Measurements from ENCODE around the gene WFIKKN2. TPM values are rescaled to one million over a fixed set of nuclear protein-coding genes. Genes with fewer than 3 reads are reported as not detected.
"Not testable (repeated sequence)": the region's sequence is repeated elsewhere in the genome, so short reads cannot be mapped to it uniquely, and the experiment has no call there.

WFIKKN2 gene
- polyA plus RNA-seq, 1 donor, result 0.13 TPM

DNA sequence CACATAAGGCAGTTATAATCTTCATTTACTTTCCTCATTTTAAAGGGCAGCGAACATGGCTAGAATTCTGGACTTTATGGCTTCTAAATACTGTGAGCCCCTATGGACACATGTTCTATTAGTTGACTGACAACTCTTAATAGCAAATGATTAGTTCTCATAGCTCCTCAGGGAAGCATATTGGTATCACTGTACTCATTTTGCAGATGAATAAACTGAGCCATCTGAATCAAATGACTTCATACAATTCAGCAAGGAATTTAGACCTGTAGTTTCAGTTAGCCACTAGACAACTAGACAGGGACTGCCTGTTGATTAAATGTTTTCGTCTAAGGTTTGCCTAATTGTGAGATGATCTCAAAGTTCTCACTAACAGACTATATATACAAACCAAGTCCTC is 21.0 kb downstream of the WFIKKN2 start:
- Histone ChIP-seq H3K4me1 (ENCODE audit: control insufficient read depth, insufficient read depth, low read length) (peaks cover 14% of the 10 kb centered on the region), H3K27ac (ENCODE audit: low read length) (no peak overlapping the region)
- no CpG with 5 or more reads among the region's 2 CpGs for WGBS (ENCODE audit: insufficient coverage, low lambda C conversion rate)

DNA sequence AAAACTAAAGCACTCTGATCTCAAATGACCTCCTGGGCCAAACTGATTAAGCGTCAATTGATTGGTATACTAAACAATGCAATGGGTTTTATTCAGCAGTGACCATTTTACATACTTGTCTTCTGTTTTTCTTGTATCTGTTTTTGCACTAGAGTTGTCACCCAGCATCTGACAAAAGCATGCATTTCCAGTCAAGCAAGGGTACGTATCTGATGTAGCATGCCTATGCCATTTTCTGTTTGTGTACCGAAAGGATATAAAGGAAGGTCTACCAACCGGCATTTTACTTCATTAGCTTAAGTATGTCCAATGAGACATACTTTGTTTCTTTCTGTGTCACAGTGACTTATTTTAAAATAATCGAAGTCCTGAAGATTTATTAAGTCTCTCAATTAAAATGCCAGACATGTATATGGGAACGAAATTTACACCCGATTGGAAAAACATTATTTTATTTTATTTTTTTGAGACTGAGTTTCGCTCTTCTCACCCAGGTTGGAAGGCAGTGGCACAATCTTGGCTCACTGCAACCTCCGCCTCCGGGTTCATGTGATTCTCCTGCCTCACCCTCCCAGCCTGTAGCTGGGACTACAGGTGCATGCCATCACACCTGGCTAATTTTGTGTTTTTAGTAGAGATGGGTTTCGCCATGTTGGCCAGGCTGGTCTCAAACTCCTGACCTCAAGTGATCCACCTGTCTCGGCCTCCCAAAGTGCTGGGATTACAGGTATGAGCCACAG is 23.3 kb downstream of the WFIKKN2 start:
- Histone ChIP-seq H3K4me3 (ENCODE audit: low read length) (no peak overlapping the region), H3K4me1 (ENCODE audit: control insufficient read depth, insufficient read depth, low read length) (peaks cover 5% of the 10 kb centered on the region), H3K27ac (ENCODE audit: low read length) (no peak overlapping the region), H3K36me3 (ENCODE audit: control insufficient read depth, insufficient read depth, low read length) (peaks cover 17% of the 10 kb centered on the region), H3K27me3 (ENCODE audit: control insufficient read depth, insufficient read depth, low read length) (no peaks in the 10 kb centered on the region), H3K9me3 (ENCODE audit: control insufficient read depth, low read depth, low read length) (no peaks in the 10 kb centered on the region)
- no peak for DNase-seq
- WGBS (ENCODE audit: insufficient coverage, low lambda C conversion rate), result 95% methylated on average over 4 of the region's 12 CpGs

More for the DNA sequence above, 21.0 kb downstream of the WFIKKN2 start:
- H3K27me3 ChIP-seq (ENCODE audit: control insufficient read depth, insufficient read depth, low read length), result no peaks in the 10 kb centered on the region
- H3K4me3 ChIP-seq (ENCODE audit: low read length), result no peak overlapping the region
- DNase-seq, result no peak
- peaks cover 3% of the 10 kb centered on the region for H3K36me3 ChIP-seq (ENCODE audit: control insufficient read depth, insufficient read depth, low read length)
- no peaks in the 10 kb centered on the region for H3K9me3 ChIP-seq (ENCODE audit: control insufficient read depth, low read depth, low read length)

DNA sequence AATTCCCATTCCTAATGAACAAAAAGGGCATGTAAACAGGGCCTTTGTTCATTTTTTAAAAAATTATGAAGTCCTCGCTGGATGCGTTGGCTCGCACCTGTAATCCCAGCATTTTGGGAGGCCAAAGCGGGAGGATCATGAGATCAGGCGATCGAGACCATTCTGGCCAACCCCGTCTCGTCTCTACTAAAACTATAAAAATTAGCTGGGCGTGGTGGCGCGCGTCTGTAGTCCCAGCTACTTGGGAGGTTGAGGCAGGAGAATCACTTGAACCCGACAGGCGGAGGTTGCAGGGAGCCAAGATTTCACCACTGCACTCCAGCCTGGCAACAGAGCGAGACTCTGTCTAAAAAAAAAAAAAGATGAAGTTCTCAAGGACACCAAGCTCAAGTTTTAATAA is 24.3 kb downstream of the WFIKKN2 start:
- H3K4me3 ChIP-seq (ENCODE audit: low read length); H3K4me1 ChIP-seq (ENCODE audit: control insufficient read depth, insufficient read depth, low read length); H3K27me3 ChIP-seq (ENCODE audit: control insufficient read depth, insufficient read depth, low read length); DNase-seq; H3K27ac ChIP-seq (ENCODE audit: low read length); H3K9me3 ChIP-seq (ENCODE audit: control insufficient read depth, low read depth, low read length): not testable (repeated sequence)
- H3K36me3 ChIP-seq (ENCODE audit: control insufficient read depth, insufficient read depth, low read length), result peaks cover 19% of the 10 kb centered on the region
- WGBS (ENCODE audit: insufficient coverage, low lambda C conversion rate), result no CpG with 5 or more reads among the region's 15 CpGs

- no peak for DNase-seq
- WGBS (ENCODE audit: insufficient coverage, low lambda C conversion rate), result no CpG with 5 or more reads among the region's 2 CpGs
- peaks cover 19% of the 10 kb centered on the region for H3K36me3 ChIP-seq (ENCODE audit: control insufficient read depth, insufficient read depth, low read length)
- peaks cover 2% of the 10 kb centered on the region for H3K4me1 ChIP-seq (ENCODE audit: control insufficient read depth, insufficient read depth, low read length)
- H3K4me3 ChIP-seq (ENCODE audit: low read length), result no peak overlapping the region
- H3K9me3 ChIP-seq (ENCODE audit: control insufficient read depth, low read depth, low read length), result no peaks in the 10 kb centered on the region
- H3K27me3 ChIP-seq (ENCODE audit: control insufficient read depth, insufficient read depth, low read length), result no peaks in the 10 kb centered on the region
- H3K27ac ChIP-seq (ENCODE audit: low read length), result peak overlapping the region; percentile 97
These were observed 25.9 kb downstream of the WFIKKN2 start for GRCh38 chr17:50861334-50861676.

DNA sequence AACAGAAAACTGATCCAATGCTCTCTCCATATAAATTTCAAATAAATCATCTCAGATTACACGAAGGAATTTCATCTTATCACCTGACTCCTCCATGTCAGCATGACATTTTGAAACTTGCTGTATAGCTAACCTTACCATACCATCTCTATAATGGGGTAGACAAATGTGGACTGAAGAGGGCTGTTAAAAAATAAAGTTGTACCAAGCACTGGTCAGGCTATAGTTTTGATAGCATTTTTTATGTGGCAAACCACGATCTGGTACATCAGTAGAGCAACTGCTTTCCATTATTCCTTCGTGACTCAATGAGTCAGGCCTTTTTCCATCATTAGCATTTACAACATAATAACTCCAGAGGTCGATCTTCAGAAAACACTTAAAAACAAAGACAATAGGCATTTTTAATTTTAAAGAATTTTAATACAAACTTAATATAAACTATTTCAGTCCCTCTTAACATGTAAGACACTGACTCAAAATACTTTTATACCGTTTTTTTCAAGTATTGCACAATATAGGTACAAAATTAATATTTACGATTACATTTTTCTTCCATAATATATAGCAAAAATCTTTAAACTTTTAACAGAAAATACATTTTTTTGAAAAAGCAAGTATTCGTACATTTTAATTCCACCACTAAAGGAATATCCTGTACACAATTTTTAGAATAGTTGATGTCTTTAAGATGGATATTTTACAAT is 26.6 kb downstream of the WFIKKN2 start:
- peaks cover 2% of the 10 kb centered on the region for H3K4me1 ChIP-seq (ENCODE audit: control insufficient read depth, insufficient read depth, low read length)
- WGBS (ENCODE audit: insufficient coverage, low lambda C conversion rate), result 79% methylated on average over 4 of the region's 7 CpGs
- peaks cover 19% of the 10 kb centered on the region for H3K36me3 ChIP-seq (ENCODE audit: control insufficient read depth, insufficient read depth, low read length)
- peak in 1 of 2 donors; percentile 42 for DNase-seq
- H3K27ac ChIP-seq (ENCODE audit: low read length), result peak overlapping the region; percentile 97
- H3K9me3 ChIP-seq (ENCODE audit: control insufficient read depth, low read depth, low read length), result no peaks in the 10 kb centered on the region
- H3K27me3 ChIP-seq (ENCODE audit: control insufficient read depth, insufficient read depth, low read length), result no peaks in the 10 kb centered on the region
- peak overlapping the region; percentile 88 for H3K4me3 ChIP-seq (ENCODE audit: low read length)

- H3K27ac ChIP-seq (ENCODE audit: low read length), result peak overlapping the region; percentile 97
- 38% methylated on average over 1 of the region's 11 CpGs for WGBS (ENCODE audit: insufficient coverage, low lambda C conversion rate)
- peaks cover 2% of the 10 kb centered on the region for H3K4me1 ChIP-seq (ENCODE audit: control insufficient read depth, insufficient read depth, low read length)
- peaks cover 19% of the 10 kb centered on the region for H3K36me3 ChIP-seq (ENCODE audit: control insufficient read depth, insufficient read depth, low read length)
- DNase-seq, result peak; percentile 48 to 62
- no peaks in the 10 kb centered on the region for H3K27me3 ChIP-seq (ENCODE audit: control insufficient read depth, insufficient read depth, low read length)
- no peaks in the 10 kb centered on the region for H3K9me3 ChIP-seq (ENCODE audit: control insufficient read depth, low read depth, low read length)
- H3K4me3 ChIP-seq (ENCODE audit: low read length), result peak overlapping the region; percentile 88
These were observed 27.9 kb downstream of the WFIKKN2 start for GRCh38 chr17:50863221-50863843.

DNA sequence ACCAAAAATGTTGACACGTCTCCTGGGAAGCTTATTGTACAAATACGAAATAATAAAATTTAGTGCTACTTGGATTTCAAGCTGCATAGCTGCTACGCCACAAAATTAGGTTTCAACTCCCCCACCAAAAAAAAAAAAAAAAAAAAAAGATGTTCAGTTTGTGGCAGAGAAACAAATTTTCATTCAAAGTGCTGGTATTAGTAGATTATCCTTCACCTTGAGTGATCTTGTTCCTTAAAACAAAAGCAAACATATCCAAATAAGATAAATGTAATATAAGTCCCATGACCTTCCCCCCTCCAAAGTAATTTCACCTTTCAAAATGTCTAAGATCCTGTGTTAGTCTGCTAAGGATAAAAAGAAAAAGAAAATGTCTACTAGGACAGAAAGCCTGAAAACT is 28.5 kb downstream of the WFIKKN2 start:
- peaks cover 6% of the 10 kb centered on the region for H3K4me1 ChIP-seq (ENCODE audit: control insufficient read depth, insufficient read depth, low read length)
- DNase-seq, result no peak
- peaks cover 19% of the 10 kb centered on the region for H3K36me3 ChIP-seq (ENCODE audit: control insufficient read depth, insufficient read depth, low read length)
- peak overlapping the region; percentile 97 for H3K27ac ChIP-seq (ENCODE audit: low read length)
- H3K27me3 ChIP-seq (ENCODE audit: control insufficient read depth, insufficient read depth, low read length), result no peaks in the 10 kb centered on the region
- no peaks in the 10 kb centered on the region for H3K9me3 ChIP-seq (ENCODE audit: control insufficient read depth, low read depth, low read length)
- 14% methylated on average over 1 of the region's 3 CpGs for WGBS (ENCODE audit: insufficient coverage, low lambda C conversion rate)
- peak overlapping the region; percentile 88 for H3K4me3 ChIP-seq (ENCODE audit: low read length)

DNA sequence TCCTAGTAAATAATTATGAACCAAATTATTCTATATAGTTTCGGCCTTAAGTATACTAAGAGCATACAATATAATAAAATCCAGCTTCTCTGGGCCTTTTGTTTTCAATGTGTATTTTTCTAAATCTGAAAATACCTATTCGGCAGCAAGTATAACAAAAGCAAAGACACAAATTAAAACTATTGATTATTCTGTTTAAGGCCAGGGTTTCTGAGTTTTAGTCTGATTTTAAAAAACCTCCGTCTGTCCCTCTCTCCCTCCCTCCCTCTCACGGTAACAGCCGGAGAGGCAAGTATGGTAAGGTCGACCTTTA is 29.3 kb downstream of the WFIKKN2 start:
- DNase-seq, result peak in 1 of 2 donors; percentile 50
- WGBS (ENCODE audit: insufficient coverage, low lambda C conversion rate), result 0% methylated on average over 1 of the region's 6 CpGs
- Histone ChIP-seq H3K27ac (ENCODE audit: low read length) (peak overlapping the region; percentile 97), H3K9me3 (ENCODE audit: control insufficient read depth, low read depth, low read length) (no peaks in the 10 kb centered on the region), H3K27me3 (ENCODE audit: control insufficient read depth, insufficient read depth, low read length) (no peaks in the 10 kb centered on the region), H3K36me3 (ENCODE audit: control insufficient read depth, insufficient read depth, low read length) (peaks cover 19% of the 10 kb centered on the region), H3K4me3 (ENCODE audit: low read length) (peak overlapping the region; percentile 88), H3K4me1 (ENCODE audit: control insufficient read depth, insufficient read depth, low read length) (peaks cover 7% of the 10 kb centered on the region)

GRCh38 chr17:50865060-50865867 is 29.9 kb downstream of the WFIKKN2 start:
- H3K9me3 ChIP-seq (ENCODE audit: control insufficient read depth, low read depth, low read length), result no peaks in the 10 kb centered on the region
- no CpG with 5 or more reads among the region's 50 CpGs for WGBS (ENCODE audit: insufficient coverage, low lambda C conversion rate)
- no peaks in the 10 kb centered on the region for H3K27me3 ChIP-seq (ENCODE audit: control insufficient read depth, insufficient read depth, low read length)
- peaks cover 7% of the 10 kb centered on the region for H3K4me1 ChIP-seq (ENCODE audit: control insufficient read depth, insufficient read depth, low read length)
- peak overlapping the region; percentile 97 for H3K27ac ChIP-seq (ENCODE audit: low read length)
- H3K36me3 ChIP-seq (ENCODE audit: control insufficient read depth, insufficient read depth, low read length), result peaks cover 19% of the 10 kb centered on the region
- peak overlapping the region; percentile 88 for H3K4me3 ChIP-seq (ENCODE audit: low read length)
- DNase-seq, result peak in 1 of 2 donors; percentile 71

- peak overlapping the region; percentile 88 for H3K4me3 ChIP-seq (ENCODE audit: low read length)
- H3K27ac ChIP-seq (ENCODE audit: low read length), result peak overlapping the region; percentile 97
- no peaks in the 10 kb centered on the region for H3K9me3 ChIP-seq (ENCODE audit: control insufficient read depth, low read depth, low read length)
- no CpG with 5 or more reads among the region's 53 CpGs for WGBS (ENCODE audit: insufficient coverage, low lambda C conversion rate)
- no peaks in the 10 kb centered on the region for H3K27me3 ChIP-seq (ENCODE audit: control insufficient read depth, insufficient read depth, low read length)
- no peak for DNase-seq
- peaks cover 7% of the 10 kb centered on the region for H3K4me1 ChIP-seq (ENCODE audit: control insufficient read depth, insufficient read depth, low read length)
- peaks cover 19% of the 10 kb centered on the region for H3K36me3 ChIP-seq (ENCODE audit: control insufficient read depth, insufficient read depth, low read length)
These were observed 30.5 kb downstream of the WFIKKN2 start for GRCh38 chr17:50865868-50866260.

Measured in large intestine (tissue), 3 donors.